H9 (cell line): ENCODE results near the gene ZBTB38. TPM values are rescaled to one million over a fixed set of nuclear protein-coding genes. Genes with fewer than 3 reads are reported as not detected.

ENCODE experiments used
- DNase-seq: peaks from one replicate; pipeline ENCODE4 v3.0.0-alpha.2; 2017
- H2AFZ ChIP-seq: one replicate; pipeline ENCODE4 v1.6.1; 2013; ENCODE audit warnings: mild to moderate bottlenecking, low read length, control low read depth, moderate library complexity
- H2AK5ac ChIP-seq: 2 replicates; pipeline ENCODE4 v1.6.1; 2013; ENCODE audit warnings: low read length, control low read depth, mixed read lengths; ENCODE audit not compliant: insufficient read length
- H2BK120ac ChIP-seq: one replicate; pipeline ENCODE4 v1.6.1; 2013; ENCODE audit warnings: low read depth, mild to moderate bottlenecking, low read length, control low read depth, inconsistent platforms; ENCODE audit not compliant: poor library complexity, severe bottlenecking
- H2BK12ac ChIP-seq: 2 replicates; pipeline ENCODE4 v1.6.1; 2013; ENCODE audit warnings: low read length, control low read depth, mixed read lengths, low read depth; ENCODE audit not compliant: insufficient read length
- H2BK15ac ChIP-seq: 2 replicates; pipeline ENCODE4 v1.6.1; 2013; ENCODE audit warnings: low read depth, low read length, control low read depth
- H2BK20ac ChIP-seq: one replicate; pipeline ENCODE4 v1.6.1; 2013; ENCODE audit warnings: low read depth, mild to moderate bottlenecking, low read length, control low read depth, inconsistent platforms; ENCODE audit not compliant: poor library complexity, severe bottlenecking
- H2BK5ac ChIP-seq: 2 replicates; pipeline ENCODE4 v1.6.1; 2013; ENCODE audit warnings: low read length, control low read depth, mixed read lengths; ENCODE audit not compliant: insufficient read length
- H3K14ac ChIP-seq: 2 replicates; pipeline ENCODE4 v1.6.1; 2013; ENCODE audit warnings: low read length, control low read depth; ENCODE audit not compliant: insufficient read depth
- H3K18ac ChIP-seq: 2 replicates; pipeline ENCODE4 v1.6.1; 2013; ENCODE audit warnings: low read depth, mild to moderate bottlenecking, mixed read lengths, low read length, control low read depth; ENCODE audit not compliant: insufficient read length
- H3K23ac ChIP-seq: 2 replicates; pipeline ENCODE4 v1.6.1; 2013; ENCODE audit warnings: low read length, control low read depth, mixed read lengths, low read depth; ENCODE audit not compliant: insufficient read length
- H3K23me2 ChIP-seq: 2 replicates; pipeline ENCODE4 v1.6.1; 2013; ENCODE audit warnings: low read depth, mild to moderate bottlenecking, mixed read lengths, low read length, control low read depth; ENCODE audit not compliant: insufficient read length, poor library complexity, severe bottlenecking
- H3K27ac ChIP-seq: 2 replicates; pipeline ENCODE4 v1.5.1; 2013; ENCODE audit warnings: low read length, control low read depth, mixed read lengths, low read depth; ENCODE audit not compliant: insufficient read length
- H3K27me3 ChIP-seq: 2 replicates; pipeline ENCODE4 v1.6.1; 2013; ENCODE audit warnings: low read length, control low read depth, inconsistent platforms; ENCODE audit not compliant: insufficient read depth
- H3K4ac ChIP-seq: 2 replicates; pipeline ENCODE4 v1.6.1; 2013; ENCODE audit warnings: low read depth, mild to moderate bottlenecking, control low read depth, inconsistent platforms, low read length, moderate library complexity
- H3K4me1 ChIP-seq: 2 replicates; pipeline ENCODE4 v1.6.1; 2013; ENCODE audit warnings: low read length, control low read depth, inconsistent platforms; ENCODE audit not compliant: insufficient read depth
- H3K4me2 ChIP-seq: 2 replicates; pipeline ENCODE4 v1.6.1; 2013; ENCODE audit warnings: low read length, control low read depth, mixed read lengths; ENCODE audit not compliant: insufficient read length, insufficient read depth
- H3K56ac ChIP-seq: 2 replicates; pipeline ENCODE4 v1.6.1; 2013; ENCODE audit warnings: low read depth, mild to moderate bottlenecking, mixed read lengths, low read length, control low read depth; ENCODE audit not compliant: insufficient read length
- H3K79me1 ChIP-seq: 2 replicates; pipeline ENCODE4 v1.6.1; 2013; ENCODE audit warnings: low read depth, mild to moderate bottlenecking, moderate library complexity, low read length, control low read depth, inconsistent platforms; ENCODE audit not compliant: insufficient read depth, poor library complexity, severe bottlenecking
- H3K79me2 ChIP-seq: 2 replicates; pipeline ENCODE4 v1.6.1; 2013; ENCODE audit warnings: low read length, control low read depth, inconsistent platforms; ENCODE audit not compliant: insufficient read depth
- H3K9ac ChIP-seq: 2 replicates; pipeline ENCODE4 v1.6.1; 2013; ENCODE audit warnings: low read length, control low read depth, mixed read lengths; ENCODE audit not compliant: insufficient read length; ENCODE audit errors: extremely low read depth
- H3K9me3 ChIP-seq: one replicate; pipeline ENCODE4 v1.6.1; 2013; ENCODE audit warnings: low read depth, low read length, inconsistent platforms; ENCODE audit not compliant: control insufficient read depth
- H3T11ph ChIP-seq: one replicate; pipeline ENCODE4 v1.6.1; 2013; ENCODE audit warnings: mild to moderate bottlenecking, low read length, control low read depth, inconsistent platforms
- H4K20me1 ChIP-seq: one replicate; pipeline ENCODE4 v1.6.1; 2013; ENCODE audit not compliant: control insufficient read depth, insufficient read length, insufficient read depth
- H4K5ac ChIP-seq: 2 replicates; pipeline ENCODE4 v1.6.1; 2013; ENCODE audit warnings: low read depth, mild to moderate bottlenecking, mixed read lengths, low read length, control low read depth; ENCODE audit not compliant: insufficient read length
- H4K8ac ChIP-seq: replicated peaks from 2 replicates; pipeline ENCODE4 v1.6.1; 2013; ENCODE audit warnings: low read length, control low read depth, mixed read lengths, low read depth; ENCODE audit not compliant: insufficient read length
- H4K91ac ChIP-seq: 2 replicates; pipeline ENCODE4 v1.6.1; 2013; ENCODE audit warnings: low read depth, mild to moderate bottlenecking, moderate library complexity, mixed read lengths, low read length, control low read depth; ENCODE audit not compliant: insufficient read length
- H3K27ac Mint-ChIP-seq, 3 experiments: 2 replicates in 2 of 3; 3 replicates in 1 of 3; pipeline ENCODE4 v1.8.0; 2020 to 2021; ENCODE audit warnings: mixed read lengths in 3 of 3, mild to moderate bottlenecking in 1 of 3, moderate library complexity in 1 of 3
- H3K27me3 Mint-ChIP-seq: 2 replicates; pipeline ENCODE4 v1.8.0; 2021; ENCODE audit warnings: low read depth, mild to moderate bottlenecking, moderate library complexity, mixed read lengths
- H3K36me3 Mint-ChIP-seq, 3 experiments: 2 replicates in 2 of 3; 3 replicates in 1 of 3; pipeline ENCODE4 v1.8.0; 2020 to 2021; ENCODE audit warnings: low read depth in 3 of 3, mixed read lengths in 3 of 3; ENCODE audit not compliant: insufficient read depth in 1 of 3
- H3K4me1 Mint-ChIP-seq, 2 experiments: 2 replicates each; pipeline ENCODE4 v1.8.0; 2020; ENCODE audit warnings: mixed read lengths in 2 of 2
- H3K4me3 Mint-ChIP-seq, 2 experiments: 2 replicates in 1 of 2; 3 replicates in 1 of 2; pipeline ENCODE4 v1.8.0; 2020 to 2021; ENCODE audit warnings: mild to moderate bottlenecking in 2 of 2, mixed read lengths in 2 of 2, moderate library complexity in 1 of 2
- H3K9me3 Mint-ChIP-seq, 2 experiments: 2 replicates in 1 of 2; 3 replicates in 1 of 2; pipeline ENCODE4 v1.8.0; 2020; ENCODE audit warnings: mild to moderate bottlenecking in 2 of 2, mixed read lengths in 2 of 2, moderate library complexity in 1 of 2
- CTCF ChIP-seq: fragments of 200-600 bp; sonication (generic); conservative IDR thresholded peaks from 3 replicates; pipeline ENCODE4 v1.8.0; 2021; ENCODE audit warnings: antibody characterized with exemption, mild to moderate bottlenecking
- WGBS: extraction: QIAGEN DNeasy Blood & Tissue Kit; methylation state at CpG from one replicate; pipeline ENCODE4 v1.1.7; 2013; ENCODE audit warnings: missing lambda C conversion rate, low lambda C conversion rate, mixed read lengths; ENCODE audit not compliant: insufficient read length; ENCODE audit errors: extremely low coverage; 5-methylcytosine and 5-hydroxymethylcytosine counted together
- total RNA-seq: library from RNA; stranded (reverse); gene quantifications from 2 replicates; pipeline ENCODE4 v1.2.1, GENCODE V29; 2021

Gene ZBTB38
- total RNA-seq, 1 experiment from 2014 or later = 14.6 TPM

GRCh38 chr3:141353652-141354495, 14.4 kb upstream of the ZBTB38 start:
- Histone ChIP-seq H2BK120ac (no peak overlapping the region), H3K27ac (no peak overlapping the region), H3K14ac (no peak overlapping the region), H3K18ac (no peak overlapping the region), H3K79me1 (no peaks in the 10 kb centered on the region), H3T11ph (no peak overlapping the region), H4K8ac (no peak overlapping the region), H4K5ac (peak overlapping the region; percentile 34), H3K9me3 (no peaks in the 10 kb centered on the region), H2BK20ac (no peak overlapping the region), H3K4me2 (no peak overlapping the region), H2AFZ (no peak overlapping the region), H2BK5ac (no peak overlapping the region), H3K23ac (no peak overlapping the region), H3K27me3 (no peaks in the 10 kb centered on the region), H3K56ac (no peak overlapping the region), H2BK15ac (no peak overlapping the region), H2AK5ac (no peak overlapping the region), H2BK12ac (no peak overlapping the region), H3K4me1 (no peaks in the 10 kb centered on the region; the same call in 1 of the 2 replicates), H3K4ac (no peak overlapping the region), H3K79me2 (no peaks in the 10 kb centered on the region), H4K91ac (no peak overlapping the region), H3K23me2 (no peaks in the 10 kb centered on the region), H4K20me1 (no peaks in the 10 kb centered on the region), H3K9ac (no peak overlapping the region)
- no peak for DNase-seq
- 100% methylated on average over 1 of the region's 6 CpGs for WGBS
- no peaks in the 10 kb centered on the region; the same call in 1 of the 2 replicates for H3K27me3 Mint-ChIP-seq
- H3K4me3 Mint-ChIP-seq = no peak overlapping the region
- H3K36me3 Mint-ChIP-seq = no peaks in the 10 kb centered on the region
- no peak for TF ChIP-seq CTCF
- H3K4me1 Mint-ChIP-seq = peaks cover 11 to 14% of the 10 kb centered on the region in 2 experiments
- no peak overlapping the region for H3K27ac Mint-ChIP-seq
- no peaks in the 10 kb centered on the region for H3K9me3 Mint-ChIP-seq
